ENCODE data around the gene DNPH1.

Gene DNPH1

DNA sequence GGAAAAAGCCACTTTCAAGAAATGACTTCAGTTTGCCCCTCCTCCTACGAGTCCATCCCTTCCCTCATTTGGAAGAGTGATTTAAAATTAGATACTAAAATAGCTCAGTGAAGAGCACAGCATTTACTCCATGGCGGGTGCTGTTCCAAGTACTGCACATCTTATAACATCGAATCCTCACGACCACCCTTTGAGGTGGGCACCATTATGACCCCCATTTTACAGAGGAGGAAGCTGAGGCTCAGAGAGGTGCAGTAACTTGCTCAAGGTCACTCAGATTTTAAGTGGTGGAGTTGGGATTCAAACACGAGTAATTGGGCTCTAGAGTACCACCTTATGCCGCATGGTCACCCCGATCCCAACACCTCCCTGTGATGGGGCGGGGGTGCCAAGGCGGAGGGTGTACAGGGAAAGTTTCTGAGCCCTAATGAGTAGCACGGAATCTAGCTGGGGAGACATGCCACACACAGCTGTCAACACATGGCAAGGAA, 39.5 kb upstream of the DNPH1 start:
- no peak for TF ChIP-seq ZBTB7A (IDR thresholded peaks at IDR 0.05; ENCODE audit: low read depth)
- TF ChIP-seq NFIC (IDR thresholded peaks at IDR 0.05) = no peak
- TF ChIP-seq, protein P1, sequence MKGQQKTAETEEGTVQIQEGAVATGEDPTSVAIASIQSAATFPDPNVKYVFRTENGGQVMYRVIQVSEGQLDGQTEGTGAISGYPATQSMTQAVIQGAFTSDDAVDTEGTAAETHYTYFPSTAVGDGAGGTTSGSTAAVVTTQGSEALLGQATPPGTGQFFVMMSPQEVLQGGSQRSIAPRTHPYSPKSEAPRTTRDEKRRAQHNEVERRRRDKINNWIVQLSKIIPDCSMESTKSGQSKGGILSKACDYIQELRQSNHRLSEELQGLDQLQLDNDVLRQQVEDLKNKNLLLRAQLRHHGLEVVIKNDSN (IDR thresholded peaks at IDR 0.05) = no peak
- TF ChIP-seq, protein P2, sequence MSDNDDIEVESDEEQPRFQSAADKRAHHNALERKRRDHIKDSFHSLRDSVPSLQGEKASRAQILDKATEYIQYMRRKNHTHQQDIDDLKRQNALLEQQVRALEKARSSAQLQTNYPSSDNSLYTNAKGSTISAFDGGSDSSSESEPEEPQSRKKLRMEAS (IDR thresholded peaks at IDR 0.05) = no peak
- TF ChIP-seq TAF1 (IDR thresholded peaks at IDR 0.05; ENCODE audit: low read depth) = no peak
- TF ChIP-seq EGR1 (IDR thresholded peaks at IDR 0.05) = no peak
- TF ChIP-seq TEAD4 (IDR thresholded peaks at IDR 0.05) = no peak
- TF ChIP-seq TCF12 (IDR thresholded peaks at IDR 0.05; ENCODE audit: low read depth) = no peak
- no peak for TF ChIP-seq FOXM1 (IDR thresholded peaks at IDR 0.05; ENCODE audit: borderline replicate concordance, low read depth)
- TF ChIP-seq CEBPB (IDR thresholded peaks at IDR 0.05) = no peak
- no peak for TF ChIP-seq RAD21 (IDR thresholded peaks at IDR 0.05; ENCODE audit: low read depth)
- TF ChIP-seq CREB1 (IDR thresholded peaks at IDR 0.05; ENCODE audit: low read depth) = no peak
- TF ChIP-seq, protein P3, sequence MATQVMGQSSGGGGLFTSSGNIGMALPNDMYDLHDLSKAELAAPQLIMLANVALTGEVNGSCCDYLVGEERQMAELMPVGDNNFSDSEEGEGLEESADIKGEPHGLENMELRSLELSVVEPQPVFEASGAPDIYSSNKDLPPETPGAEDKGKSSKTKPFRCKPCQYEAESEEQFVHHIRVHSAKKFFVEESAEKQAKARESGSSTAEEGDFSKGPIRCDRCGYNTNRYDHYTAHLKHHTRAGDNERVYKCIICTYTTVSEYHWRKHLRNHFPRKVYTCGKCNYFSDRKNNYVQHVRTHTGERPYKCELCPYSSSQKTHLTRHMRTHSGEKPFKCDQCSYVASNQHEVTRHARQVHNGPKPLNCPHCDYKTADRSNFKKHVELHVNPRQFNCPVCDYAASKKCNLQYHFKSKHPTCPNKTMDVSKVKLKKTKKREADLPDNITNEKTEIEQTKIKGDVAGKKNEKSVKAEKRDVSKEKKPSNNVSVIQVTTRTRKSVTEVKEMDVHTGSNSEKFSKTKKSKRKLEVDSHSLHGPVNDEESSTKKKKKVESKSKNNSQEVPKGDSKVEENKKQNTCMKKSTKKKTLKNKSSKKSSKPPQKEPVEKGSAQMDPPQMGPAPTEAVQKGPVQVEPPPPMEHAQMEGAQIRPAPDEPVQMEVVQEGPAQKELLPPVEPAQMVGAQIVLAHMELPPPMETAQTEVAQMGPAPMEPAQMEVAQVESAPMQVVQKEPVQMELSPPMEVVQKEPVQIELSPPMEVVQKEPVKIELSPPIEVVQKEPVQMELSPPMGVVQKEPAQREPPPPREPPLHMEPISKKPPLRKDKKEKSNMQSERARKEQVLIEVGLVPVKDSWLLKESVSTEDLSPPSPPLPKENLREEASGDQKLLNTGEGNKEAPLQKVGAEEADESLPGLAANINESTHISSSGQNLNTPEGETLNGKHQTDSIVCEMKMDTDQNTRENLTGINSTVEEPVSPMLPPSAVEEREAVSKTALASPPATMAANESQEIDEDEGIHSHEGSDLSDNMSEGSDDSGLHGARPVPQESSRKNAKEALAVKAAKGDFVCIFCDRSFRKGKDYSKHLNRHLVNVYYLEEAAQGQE (IDR thresholded peaks at IDR 0.05; ENCODE audit: low read depth) = no peak

- TF ChIP-seq EP300 (IDR thresholded peaks at IDR 0.05; ENCODE audit: borderline replicate concordance) (no peak), NFIC (IDR thresholded peaks at IDR 0.05) (no peak), ZBTB7A (IDR thresholded peaks at IDR 0.05; ENCODE audit: low read depth) (no peak), CEBPB (IDR thresholded peaks at IDR 0.05) (no peak), TCF12 (IDR thresholded peaks at IDR 0.05; ENCODE audit: low read depth) (no peak), TEAD4 (IDR thresholded peaks at IDR 0.05) (no peak), CREB1 (IDR thresholded peaks at IDR 0.05; ENCODE audit: low read depth) (no peak), RAD21 (IDR thresholded peaks at IDR 0.05; ENCODE audit: low read depth) (no peak), FOXM1 (IDR thresholded peaks at IDR 0.05; ENCODE audit: borderline replicate concordance, low read depth) (no peak), TAF1 (IDR thresholded peaks at IDR 0.05; ENCODE audit: low read depth) (no peak), EGR1 (IDR thresholded peaks at IDR 0.05) (no peak), YY1 (IDR thresholded peaks at IDR 0.05; ENCODE audit: low read depth) (no peak)
- TF ChIP-seq, protein P2 (IDR thresholded peaks at IDR 0.05) = no peak
- TF ChIP-seq, protein P3 (IDR thresholded peaks at IDR 0.05; ENCODE audit: low read depth) = no peak
- TF ChIP-seq, protein P1 (IDR thresholded peaks at IDR 0.05) = no peak
Measured at GRCh38 chr6:43268355-43268700, 39.0 kb upstream of the DNPH1 start.

GRCh38 chr6:43267619-43268354, 38.5 kb upstream of the DNPH1 start:
- no peak for TF ChIP-seq FOXM1 (IDR thresholded peaks at IDR 0.05; ENCODE audit: borderline replicate concordance, low read depth)
- no peak for TF ChIP-seq EGR1 (IDR thresholded peaks at IDR 0.05)
- no peak for TF ChIP-seq ZBTB7A (IDR thresholded peaks at IDR 0.05; ENCODE audit: low read depth)

- TF ChIP-seq, protein P3 (IDR thresholded peaks at IDR 0.05; ENCODE audit: low read depth) = no peak
- TF ChIP-seq EP300 (IDR thresholded peaks at IDR 0.05; ENCODE audit: borderline replicate concordance) (no peak), TAF1 (IDR thresholded peaks at IDR 0.05; ENCODE audit: low read depth) (no peak), TEAD4 (IDR thresholded peaks at IDR 0.05) (no peak), YY1 (IDR thresholded peaks at IDR 0.05; ENCODE audit: low read depth) (no peak), RAD21 (IDR thresholded peaks at IDR 0.05; ENCODE audit: low read depth) (no peak), TCF12 (IDR thresholded peaks at IDR 0.05; ENCODE audit: low read depth) (no peak), CREB1 (IDR thresholded peaks at IDR 0.05; ENCODE audit: low read depth) (no peak), CEBPB (IDR thresholded peaks at IDR 0.05) (no peak)
- TF ChIP-seq, protein P1 (IDR thresholded peaks at IDR 0.05) = no peak
- TF ChIP-seq, protein P2 (IDR thresholded peaks at IDR 0.05) = no peak
Measured at GRCh38 chr6:43265564-43265963, 36.3 kb upstream of the DNPH1 start.
